GM19025 (cell line): Measurements from ENCODE around the gene TATDN3.
"Not testable (repeated sequence)": the region's sequence is repeated elsewhere in the genome, so short reads cannot be mapped to it uniquely, and the experiment has no call there.

ENCODE experiments used
- ATAC-seq: cut with Tn5 transposase; IDR thresholded peaks from one replicate; pipeline ENCODE4 v1.9.1; 2021; ENCODE audit warnings: mild to moderate bottlenecking, low read depth, moderate library complexity; ENCODE audit not compliant: unreplicated experiment

TATDN3 gene

GRCh38 chr1:212791676-212792395 is at the start of gene TATDN3, which contains the start of gene NSL1:
TSS of gene TATDN3 (plus strand) at chr1:212791894. CDS start at chr1:212791922, 28 bp downstream.
TSS of gene NSL1 (minus strand) at chr1:212791777. CDS start at chr1:212791763, 14 bp downstream.
- peak; percentile 62 for ATAC-seq

GRCh38 chr1:212743901-212744475 is 47.7 kb upstream of the TATDN3 start:
- ATAC-seq = no peak

- ATAC-seq = no peak
Observed at GRCh38 chr1:212745303-212745702, 46.4 kb upstream of the TATDN3 start.

GRCh38 chr1:212746546-212746945 is 45.1 kb upstream of the TATDN3 start:
- ATAC-seq = no peak

- ATAC-seq = no peak
Observed at GRCh38 chr1:212749821-212750535, 41.7 kb upstream of the TATDN3 start.

GRCh38 chr1:212752252-212752933 is 39.3 kb upstream of the TATDN3 start:
- ATAC-seq = no peak

GRCh38 chr1:212752934-212753497 is 38.7 kb upstream of the TATDN3 start:
- no peak for ATAC-seq

GRCh38 chr1:212753749-212754148 is 37.9 kb upstream of the TATDN3 start:
- no peak for ATAC-seq

GRCh38 chr1:212754193-212754592 is 37.5 kb upstream of the TATDN3 start:
- ATAC-seq = no peak

- no peak for ATAC-seq
Observed at GRCh38 chr1:212754680-212755079, 37.0 kb upstream of the TATDN3 start.

- no peak for ATAC-seq
Observed at GRCh38 chr1:212759683-212760082, 32.0 kb upstream of the TATDN3 start.

- no peak for ATAC-seq
Observed at GRCh38 chr1:212760126-212760823, 31.4 kb upstream of the TATDN3 start.

- no peak for ATAC-seq
Observed at GRCh38 chr1:212762234-212762633, 29.5 kb upstream of the TATDN3 start.

- no peak for ATAC-seq
Observed at GRCh38 chr1:212762839-212763238, 28.9 kb upstream of the TATDN3 start.

GRCh38 chr1:212764718-212765281 is 26.9 kb upstream of the TATDN3 start:
- ATAC-seq = not testable (repeated sequence)

GRCh38 chr1:212766825-212767224 is 24.9 kb upstream of the TATDN3 start:
- ATAC-seq = not testable (repeated sequence)

GRCh38 chr1:212769459-212770167 is 22.1 kb upstream of the TATDN3 start:
- ATAC-seq = no peak

GRCh38 chr1:212771341-212771740 is 20.4 kb upstream of the TATDN3 start:
- ATAC-seq = no peak

- ATAC-seq = no peak
Observed at GRCh38 chr1:212773011-212773410, 18.7 kb upstream of the TATDN3 start.
